Colonic mucosa (tissue), 4 donors: Measurements from ENCODE around the gene SREBF1. TPM values are rescaled to one million over a fixed set of nuclear protein-coding genes. Genes with fewer than 3 reads are reported as not detected.

ENCODE experiments used
- DNase-seq: peaks from one replicate; pipeline ENCODE4 v3.0.0-alpha.2; 2020
- H3K27ac ChIP-seq: fragments of 200-600 bp; one replicate; pipeline ENCODE4 v1.8.0; 2021
- H3K27me3 ChIP-seq: fragments of 200-600 bp; one replicate; pipeline ENCODE4 v1.8.0; 2021
- H3K36me3 ChIP-seq: fragments of 200-600 bp; one replicate; pipeline ENCODE4 v1.8.0; 2021
- H3K4me1 ChIP-seq: fragments of 200-600 bp; one replicate; pipeline ENCODE4 v1.8.0; 2021; ENCODE audit warnings: mild to moderate bottlenecking
- H3K4me3 ChIP-seq: fragments of 200-600 bp; one replicate; pipeline ENCODE4 v1.8.0; 2021
- H3K9ac ChIP-seq, 2 donors: one replicate each; pipeline ENCODE4 v1.7.0; 2013; ENCODE audit warnings: control low read depth in 2 of 2, low read depth in 2 of 2, low read length in 2 of 2
- H3K9me3 ChIP-seq: fragments of 200-600 bp; one replicate; pipeline ENCODE4 v1.8.0; 2021
- intact Hi-C: fragments of 100-400 bp; cut with DNase I; formaldehyde crosslinking; loops from one replicate; pipeline ENCODE4 v1.14.1; 2022
- total RNA-seq, 2 donors: library from RNA; stranded (reverse); fragmentation: NEBNext Ultra II Directional in 1 of 2; extraction: Animal tissue kit (Norgen Biotek cat#: 25700) in 1 of 2; gene quantifications; one replicate each; pipeline ENCODE4 v1.2.1, GENCODE V29; 2021
- TF ChIP-seq, protein P1 (sequence below): fragments of 200-600 bp; IDR thresholded peaks from one replicate; pipeline ENCODE4 v1.8.0; 2022; ENCODE audit warnings: antibody characterized with exemption, mild to moderate bottlenecking
- donor health status: healthy.
- donor health status: DM: no; HTN: no; CAD: no.
- donor health status: DM: no; HTN: no; CAD: no.

The SREBF1 gene
- total RNA-seq, 2 donors from 2014 or later, result 170 to 174 TPM

DNA sequence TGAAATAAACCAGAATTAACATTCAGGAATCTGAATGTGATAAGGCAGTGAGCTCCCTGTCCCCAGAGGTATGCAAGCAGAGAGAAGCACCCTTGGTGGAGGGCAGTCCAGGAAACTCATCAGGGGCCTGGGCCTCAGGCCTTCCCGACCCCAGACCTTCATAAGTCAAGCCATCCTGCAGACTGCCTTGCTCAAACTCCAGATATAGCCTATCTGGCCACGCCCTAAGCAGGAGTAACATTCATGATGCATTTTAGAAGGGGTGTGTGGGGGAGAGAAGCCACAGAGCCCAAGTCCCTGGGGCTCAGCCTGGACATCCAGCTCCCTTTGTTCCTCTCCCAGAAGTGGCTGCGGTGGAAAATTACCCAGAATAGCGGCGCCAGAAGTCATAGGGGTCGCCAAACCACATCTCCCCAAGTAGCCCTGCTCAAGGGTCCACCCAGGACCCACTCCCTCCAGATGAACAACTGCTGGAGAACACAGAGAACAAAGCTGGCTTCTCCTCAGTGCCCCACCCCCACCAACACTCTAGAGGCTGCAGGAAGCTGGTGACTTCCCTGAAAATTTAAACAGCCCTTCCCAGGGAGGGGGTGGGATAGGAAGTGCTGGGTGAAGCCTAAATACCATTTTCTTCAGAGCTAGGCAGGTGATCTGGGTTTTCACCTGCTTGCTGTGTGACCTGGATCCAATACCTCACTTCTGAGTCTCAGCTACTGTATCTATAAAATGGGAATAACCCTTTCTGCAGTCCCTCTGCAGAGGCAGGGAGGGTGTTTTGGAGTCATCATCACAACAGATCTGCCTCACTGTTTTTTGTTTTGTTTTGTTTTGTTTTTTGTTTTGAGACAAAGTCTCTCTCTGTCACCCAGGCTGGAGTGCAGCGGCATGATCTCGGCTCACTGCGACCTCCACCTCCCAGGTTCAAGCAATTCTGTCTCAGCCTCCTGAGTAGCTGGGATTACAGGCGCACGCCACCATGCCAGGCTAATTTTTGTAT is 1.5 kb upstream of the SREBF1 start:
- no peaks in the 10 kb centered on the region for H3K9me3 ChIP-seq
- no peaks in the 10 kb centered on the region for H3K27me3 ChIP-seq
- intact Hi-C loops, result no loop called here
- H3K4me1 ChIP-seq, result peaks cover 32% of the 10 kb centered on the region
- peak overlapping the region; percentile 57 to 92 for H3K9ac ChIP-seq
- no peaks in the 10 kb centered on the region for H3K36me3 ChIP-seq
- H3K27ac ChIP-seq, result peak overlapping the region; percentile 100
- peak; percentile 86 for DNase-seq
- no peak overlapping the region for H3K4me3 ChIP-seq
- TF ChIP-seq, protein P1, sequence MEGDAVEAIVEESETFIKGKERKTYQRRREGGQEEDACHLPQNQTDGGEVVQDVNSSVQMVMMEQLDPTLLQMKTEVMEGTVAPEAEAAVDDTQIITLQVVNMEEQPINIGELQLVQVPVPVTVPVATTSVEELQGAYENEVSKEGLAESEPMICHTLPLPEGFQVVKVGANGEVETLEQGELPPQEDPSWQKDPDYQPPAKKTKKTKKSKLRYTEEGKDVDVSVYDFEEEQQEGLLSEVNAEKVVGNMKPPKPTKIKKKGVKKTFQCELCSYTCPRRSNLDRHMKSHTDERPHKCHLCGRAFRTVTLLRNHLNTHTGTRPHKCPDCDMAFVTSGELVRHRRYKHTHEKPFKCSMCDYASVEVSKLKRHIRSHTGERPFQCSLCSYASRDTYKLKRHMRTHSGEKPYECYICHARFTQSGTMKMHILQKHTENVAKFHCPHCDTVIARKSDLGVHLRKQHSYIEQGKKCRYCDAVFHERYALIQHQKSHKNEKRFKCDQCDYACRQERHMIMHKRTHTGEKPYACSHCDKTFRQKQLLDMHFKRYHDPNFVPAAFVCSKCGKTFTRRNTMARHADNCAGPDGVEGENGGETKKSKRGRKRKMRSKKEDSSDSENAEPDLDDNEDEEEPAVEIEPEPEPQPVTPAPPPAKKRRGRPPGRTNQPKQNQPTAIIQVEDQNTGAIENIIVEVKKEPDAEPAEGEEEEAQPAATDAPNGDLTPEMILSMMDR, result no peak

DNA sequence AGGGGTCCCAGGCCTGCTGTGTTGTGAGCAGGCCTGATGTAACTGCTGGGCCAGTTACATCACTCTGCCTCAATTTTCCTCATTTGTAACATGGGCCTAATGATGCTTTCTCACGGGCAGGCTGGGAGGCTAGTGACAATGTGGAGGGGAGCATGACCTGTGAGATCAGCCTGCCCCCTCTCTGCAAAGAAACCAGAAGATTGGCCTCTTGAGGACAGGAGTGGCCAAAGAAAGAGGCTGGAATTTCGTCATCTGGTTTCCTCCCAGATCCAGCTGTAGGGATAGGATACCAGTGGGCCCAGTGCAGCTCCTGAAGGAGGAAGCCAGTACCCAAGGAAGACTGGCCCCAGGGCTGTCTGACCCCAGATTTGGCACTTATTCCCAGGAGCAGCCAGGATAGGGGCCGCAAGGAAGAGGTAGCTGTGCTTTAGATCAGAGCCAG is 615 bp upstream of the SREBF1 start:
- Histone ChIP-seq H3K27me3 (no peaks in the 10 kb centered on the region), H3K4me1 (peaks cover 32% of the 10 kb centered on the region)

DNA sequence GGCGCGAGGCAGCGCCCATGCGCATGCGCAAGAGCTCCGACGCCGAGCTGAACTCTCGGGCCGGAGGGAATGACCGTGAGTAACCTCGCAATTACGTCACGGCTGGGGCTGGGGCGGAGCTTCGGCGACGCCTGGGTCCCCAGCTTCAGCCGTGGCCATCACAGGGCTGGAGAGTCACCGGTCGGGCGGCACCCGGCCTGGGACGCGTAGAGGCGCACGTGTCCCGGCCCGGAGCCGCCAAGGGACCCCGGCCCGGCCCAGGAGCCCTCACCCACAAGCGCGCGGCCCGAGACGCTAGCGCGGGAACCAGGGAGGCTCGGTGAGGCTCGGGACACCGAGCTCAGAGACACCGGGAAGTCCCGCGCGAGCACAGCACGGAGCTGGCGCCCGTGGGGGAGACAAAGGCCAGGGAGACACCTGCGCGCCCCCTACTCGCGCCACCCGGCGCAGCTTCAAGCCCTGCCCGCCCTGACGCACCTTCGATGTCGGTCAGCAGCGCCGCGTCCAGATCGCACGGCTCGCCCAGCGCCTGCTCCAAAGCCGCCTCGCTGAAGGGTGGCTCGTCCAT is 452 bp downstream of the SREBF1 start:
- H3K4me3 ChIP-seq, result peak overlapping the region; percentile 95
- no peaks in the 10 kb centered on the region for H3K9me3 ChIP-seq
- no peaks in the 10 kb centered on the region for H3K27me3 ChIP-seq
- intact Hi-C loops, result no loop called here
- TF ChIP-seq, protein P1, result no peak
- H3K36me3 ChIP-seq, result no peaks in the 10 kb centered on the region
- H3K27ac ChIP-seq, result peak overlapping the region; percentile 100
- peaks cover 32% of the 10 kb centered on the region for H3K4me1 ChIP-seq
- peak overlapping the region; percentile 87 to 92 for H3K9ac ChIP-seq
- peak; percentile 99 for DNase-seq

More for the DNA sequence above, 615 bp upstream of the SREBF1 start:
- intact Hi-C loops, result no loop called here
- peak overlapping the region; percentile 95 for H3K4me3 ChIP-seq
- peak overlapping the region; percentile 100 for H3K27ac ChIP-seq
- DNase-seq, result peak; percentile 66
- no peaks in the 10 kb centered on the region for H3K36me3 ChIP-seq
- H3K9me3 ChIP-seq, result no peaks in the 10 kb centered on the region
- peak overlapping the region; percentile 87 to 92 for H3K9ac ChIP-seq
- TF ChIP-seq, protein P1, result no peak

DNA sequence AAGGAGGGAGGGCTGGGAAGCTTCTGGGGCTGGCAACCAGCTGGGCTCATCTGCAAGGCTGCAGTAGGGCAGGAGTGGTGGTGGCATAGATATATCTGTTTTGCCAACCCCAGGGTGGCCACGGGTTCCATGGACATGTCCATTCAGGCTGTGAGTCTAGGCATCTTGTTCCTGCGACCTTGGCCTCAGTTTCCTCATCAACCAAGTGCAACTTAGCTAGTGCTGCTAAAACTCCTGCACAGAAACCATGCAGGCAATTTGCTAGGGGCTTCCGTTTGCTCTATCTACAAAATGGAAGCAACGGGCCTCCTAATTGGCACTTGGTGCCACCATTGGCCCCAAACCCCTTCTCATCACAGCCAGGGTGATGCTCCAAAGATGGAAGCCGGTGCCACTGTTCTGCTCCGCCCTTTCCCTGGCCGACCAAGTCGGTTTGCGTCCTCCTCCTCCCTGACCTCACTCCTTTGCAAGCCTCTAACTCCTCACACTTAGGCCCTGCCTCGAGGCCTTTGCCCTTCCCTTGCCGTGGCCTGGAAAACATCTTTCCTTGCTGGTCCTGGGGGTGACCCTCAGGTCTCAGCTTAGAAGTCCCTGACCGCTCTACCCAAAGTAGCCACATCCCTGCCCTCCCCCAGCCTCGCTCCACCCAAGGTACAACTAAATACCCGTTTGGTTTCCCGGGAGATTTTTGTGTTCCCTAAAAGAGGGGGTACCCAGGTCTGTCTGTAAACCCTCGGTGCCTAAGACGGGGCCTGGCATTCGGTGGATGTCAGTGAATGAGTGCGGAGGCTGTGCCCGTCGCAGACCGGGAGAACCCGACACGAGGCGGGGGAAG is 1.2 kb downstream of the SREBF1 start:
- TF ChIP-seq, protein P1, result no peak
- Histone ChIP-seq H3K27me3 (no peaks in the 10 kb centered on the region), H3K4me1 (peaks cover 31% of the 10 kb centered on the region)

DNA sequence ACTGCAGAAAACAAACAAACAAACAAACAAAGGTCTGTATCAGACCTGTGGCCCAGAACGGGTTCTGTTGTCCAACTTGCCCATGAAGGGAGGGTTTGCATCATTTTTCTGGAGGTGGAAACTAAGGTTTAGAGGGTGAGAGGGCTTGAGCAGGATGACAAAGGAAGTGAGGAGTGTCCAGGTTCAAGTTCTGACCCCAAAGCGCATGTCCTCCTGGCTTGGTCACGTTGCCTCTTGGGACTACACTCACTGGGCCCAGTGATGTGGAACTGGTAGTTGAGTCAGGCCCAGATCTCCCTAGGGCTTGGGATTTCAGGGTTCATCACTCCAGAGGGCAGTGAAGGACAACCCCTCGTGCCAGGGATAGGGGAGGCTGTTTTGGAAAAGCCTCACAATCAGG is 1.8 kb downstream of the SREBF1 start:
- intact Hi-C loops, result no loop called here
- Histone ChIP-seq H3K36me3 (no peaks in the 10 kb centered on the region), H3K4me1 (peaks cover 29% of the 10 kb centered on the region), H3K27ac (no peak overlapping the region), H3K9ac (peak overlapping the region; percentile 56 to 92), H3K4me3 (peak overlapping the region; percentile 95), H3K9me3 (no peaks in the 10 kb centered on the region), H3K27me3 (no peaks in the 10 kb centered on the region)
- TF ChIP-seq, protein P1, result no peak
- no peak for DNase-seq

More for the DNA sequence above, 1.2 kb downstream of the SREBF1 start:
- Histone ChIP-seq H3K9me3 (no peaks in the 10 kb centered on the region), H3K27ac (peak overlapping the region; percentile 100), H3K36me3 (no peaks in the 10 kb centered on the region), H3K4me3 (peak overlapping the region; percentile 95), H3K9ac (peak overlapping the region; percentile 56 to 92)
- DNase-seq, result no peak
- intact Hi-C loops, result no loop called here
